ENCODE results near the gene TIGD2.
A peak's percentile ranks its signal among the peaks of the same experiment; 100 is the strongest.

Gene TIGD2

GRCh38 chr4:89109841-89110540 is 1.3 kb upstream of the TIGD2 start:
- peaks cover 34% of the 10 kb centered on the region for H3K27me3 Mint-ChIP-seq (ENCODE audit: low read depth)
- peaks cover 4% of the 10 kb centered on the region for H3K9me3 Mint-ChIP-seq
- H3K4me3 Mint-ChIP-seq: peak overlapping the region; percentile 90
- H3K36me3 Mint-ChIP-seq (ENCODE audit: low read depth): peaks cover 3% of the 10 kb centered on the region
- H3K4me1 Mint-ChIP-seq (ENCODE audit: low read depth): peaks cover 18% of the 10 kb centered on the region
- peak overlapping the region; percentile 76 for H3K27ac Mint-ChIP-seq

GRCh38 chr4:89110541-89110985 is 770 bp upstream of the TIGD2 start:
- H3K4me3 Mint-ChIP-seq: peak overlapping the region; percentile 90
- H3K9me3 Mint-ChIP-seq: peaks cover 4% of the 10 kb centered on the region
- H3K27me3 Mint-ChIP-seq (ENCODE audit: low read depth): peaks cover 34% of the 10 kb centered on the region
- H3K27ac Mint-ChIP-seq: peak overlapping the region; percentile 76
- H3K36me3 Mint-ChIP-seq (ENCODE audit: low read depth): peaks cover 3% of the 10 kb centered on the region
- H3K4me1 Mint-ChIP-seq (ENCODE audit: low read depth): peaks cover 18% of the 10 kb centered on the region

- Mint-ChIP-seq H3K27ac (peak overlapping the region; percentile 32), H3K9me3 (peaks cover 4% of the 10 kb centered on the region), H3K27me3 (ENCODE audit: low read depth) (peaks cover 34% of the 10 kb centered on the region), H3K36me3 (ENCODE audit: low read depth) (peaks cover 3% of the 10 kb centered on the region), H3K4me3 (peak overlapping the region; percentile 85), H3K4me1 (ENCODE audit: low read depth) (peaks cover 18% of the 10 kb centered on the region)
Measured at GRCh38 chr4:89111833-89112563, 665 bp downstream of the TIGD2 start.

- H3K36me3 Mint-ChIP-seq (ENCODE audit: low read depth): peaks cover 3% of the 10 kb centered on the region
- H3K27ac Mint-ChIP-seq: no peak overlapping the region
- H3K4me1 Mint-ChIP-seq (ENCODE audit: low read depth): peaks cover 18% of the 10 kb centered on the region
- H3K27me3 Mint-ChIP-seq (ENCODE audit: low read depth): peaks cover 26% of the 10 kb centered on the region
- H3K4me3 Mint-ChIP-seq: no peak overlapping the region
- no peaks in the 10 kb centered on the region for H3K9me3 Mint-ChIP-seq
Measured at GRCh38 chr4:89113415-89113814, 2.1 kb downstream of the TIGD2 start.

GRCh38 chr4:89114100-89114499 is 2.8 kb downstream of the TIGD2 start:
- H3K4me3 Mint-ChIP-seq: no peak overlapping the region
- H3K36me3 Mint-ChIP-seq (ENCODE audit: low read depth): peaks cover 3% of the 10 kb centered on the region
- H3K27me3 Mint-ChIP-seq (ENCODE audit: low read depth): peaks cover 19% of the 10 kb centered on the region
- H3K9me3 Mint-ChIP-seq: no peaks in the 10 kb centered on the region
- peaks cover 18% of the 10 kb centered on the region for H3K4me1 Mint-ChIP-seq (ENCODE audit: low read depth)
- H3K27ac Mint-ChIP-seq: no peak overlapping the region

- no peak overlapping the region for H3K27ac Mint-ChIP-seq
- no peaks in the 10 kb centered on the region for H3K9me3 Mint-ChIP-seq
- H3K36me3 Mint-ChIP-seq (ENCODE audit: low read depth): peaks cover 3% of the 10 kb centered on the region
- peaks cover 7% of the 10 kb centered on the region for H3K4me1 Mint-ChIP-seq (ENCODE audit: low read depth)
- no peaks in the 10 kb centered on the region for H3K27me3 Mint-ChIP-seq (ENCODE audit: low read depth)
- H3K4me3 Mint-ChIP-seq: no peak overlapping the region
Measured at GRCh38 chr4:89117115-89117514, 5.8 kb downstream of the TIGD2 start.

- no peak overlapping the region for H3K27ac Mint-ChIP-seq
- H3K9me3 Mint-ChIP-seq: no peaks in the 10 kb centered on the region
- H3K4me1 Mint-ChIP-seq (ENCODE audit: low read depth): no peaks in the 10 kb centered on the region
- no peaks in the 10 kb centered on the region for H3K27me3 Mint-ChIP-seq (ENCODE audit: low read depth)
- no peak overlapping the region for H3K4me3 Mint-ChIP-seq
- no peaks in the 10 kb centered on the region for H3K36me3 Mint-ChIP-seq (ENCODE audit: low read depth)
Measured at GRCh38 chr4:89119166-89119565, 7.8 kb downstream of the TIGD2 start.

GRCh38 chr4:89119836-89120235 is 8.5 kb downstream of the TIGD2 start:
- Mint-ChIP-seq H3K27me3 (ENCODE audit: low read depth) (no peaks in the 10 kb centered on the region), H3K4me3 (no peak overlapping the region), H3K4me1 (ENCODE audit: low read depth) (no peaks in the 10 kb centered on the region), H3K9me3 (no peaks in the 10 kb centered on the region), H3K27ac (no peak overlapping the region), H3K36me3 (ENCODE audit: low read depth) (no peaks in the 10 kb centered on the region)

GRCh38 chr4:89121387-89122068 is 10.2 kb downstream of the TIGD2 start:
- H3K9me3 Mint-ChIP-seq: no peaks in the 10 kb centered on the region
- H3K27me3 Mint-ChIP-seq (ENCODE audit: low read depth): peaks cover 4% of the 10 kb centered on the region
- H3K36me3 Mint-ChIP-seq (ENCODE audit: low read depth): no peaks in the 10 kb centered on the region
- no peak overlapping the region for H3K27ac Mint-ChIP-seq
- H3K4me3 Mint-ChIP-seq: no peak overlapping the region
- H3K4me1 Mint-ChIP-seq (ENCODE audit: low read depth): peaks cover 3% of the 10 kb centered on the region

GRCh38 chr4:89123451-89123851 is 12.1 kb downstream of the TIGD2 start:
- Mint-ChIP-seq H3K27me3 (ENCODE audit: low read depth) (peaks cover 4% of the 10 kb centered on the region), H3K36me3 (ENCODE audit: low read depth) (no peaks in the 10 kb centered on the region), H3K27ac (no peak overlapping the region), H3K4me1 (ENCODE audit: low read depth) (peaks cover 3% of the 10 kb centered on the region), H3K4me3 (no peak overlapping the region), H3K9me3 (no peaks in the 10 kb centered on the region)

- peaks cover 9% of the 10 kb centered on the region for H3K27me3 Mint-ChIP-seq (ENCODE audit: low read depth)
- peaks cover 3% of the 10 kb centered on the region for H3K4me1 Mint-ChIP-seq (ENCODE audit: low read depth)
- no peaks in the 10 kb centered on the region for H3K9me3 Mint-ChIP-seq
- no peak overlapping the region for H3K27ac Mint-ChIP-seq
- H3K36me3 Mint-ChIP-seq (ENCODE audit: low read depth): no peaks in the 10 kb centered on the region
- H3K4me3 Mint-ChIP-seq: no peak overlapping the region
Measured at GRCh38 chr4:89125901-89126782, 14.8 kb downstream of the TIGD2 start.

GRCh38 chr4:89129080-89129640 is 17.8 kb downstream of the TIGD2 start:
- no peaks in the 10 kb centered on the region for H3K9me3 Mint-ChIP-seq
- H3K27ac Mint-ChIP-seq: no peak overlapping the region

GRCh38 chr4:89134775-89135319 is 23.5 kb downstream of the TIGD2 start:
- no peak overlapping the region for H3K27ac Mint-ChIP-seq
- peaks cover 11% of the 10 kb centered on the region for H3K27me3 Mint-ChIP-seq (ENCODE audit: low read depth)
- H3K4me1 Mint-ChIP-seq (ENCODE audit: low read depth): no peaks in the 10 kb centered on the region
- H3K36me3 Mint-ChIP-seq (ENCODE audit: low read depth): no peaks in the 10 kb centered on the region
- H3K9me3 Mint-ChIP-seq: no peaks in the 10 kb centered on the region
- H3K4me3 Mint-ChIP-seq: no peak overlapping the region

More at GRCh38 chr4:89129080-89129640, 17.8 kb downstream of the TIGD2 start:
- peaks cover 3% of the 10 kb centered on the region for H3K4me1 Mint-ChIP-seq (ENCODE audit: low read depth)
- no peak overlapping the region for H3K4me3 Mint-ChIP-seq
- peaks cover 14% of the 10 kb centered on the region for H3K27me3 Mint-ChIP-seq (ENCODE audit: low read depth)
- no peaks in the 10 kb centered on the region for H3K36me3 Mint-ChIP-seq (ENCODE audit: low read depth)

All from T-helper 1 cell treated with Interleukin-12 subunit alpha and Interleukin-12 subunit beta and Interleukin-4 antibody, amounts not matched to agents 30 μg/mL and 1 μg/mL, for 36 hours (primary cell).